ENCODE measurements around the gene TMEM255B.

Gene TMEM255B

DNA sequence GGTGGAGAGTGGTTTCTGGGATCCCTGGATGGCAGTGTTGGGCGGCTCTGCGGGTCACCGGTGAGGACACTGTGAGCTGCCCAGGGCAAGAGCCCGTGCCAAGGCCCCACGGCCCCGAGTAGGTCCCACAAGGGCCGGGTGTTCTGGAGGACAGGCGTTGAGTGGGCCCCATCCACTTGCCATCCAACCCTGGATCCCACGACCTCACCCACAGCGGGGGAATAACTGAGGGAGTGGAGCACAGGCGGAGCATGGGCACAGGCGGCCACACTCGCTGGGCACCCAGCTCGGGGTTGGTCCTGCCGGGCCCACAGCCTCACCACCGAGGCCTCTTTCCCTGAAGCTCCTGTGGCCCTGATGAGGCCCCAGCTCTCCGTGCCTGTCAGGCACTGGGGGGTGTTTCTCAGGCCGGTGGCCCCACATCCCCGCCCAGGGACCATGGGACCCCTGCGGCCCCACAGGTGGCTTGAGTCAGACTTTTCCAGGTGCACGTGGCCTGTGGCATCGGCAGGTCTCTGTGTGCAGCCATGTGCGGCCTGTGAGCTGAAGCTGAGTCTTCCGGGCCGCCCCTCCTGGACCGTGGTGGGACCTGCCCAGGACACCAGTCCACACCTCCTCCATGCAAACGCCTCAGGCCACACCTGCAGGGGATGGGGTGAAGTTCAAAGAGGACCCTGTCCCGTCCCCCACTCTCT, 16.6 kb downstream of the TMEM255B start:
- TF ChIP-seq, protein P1, sequence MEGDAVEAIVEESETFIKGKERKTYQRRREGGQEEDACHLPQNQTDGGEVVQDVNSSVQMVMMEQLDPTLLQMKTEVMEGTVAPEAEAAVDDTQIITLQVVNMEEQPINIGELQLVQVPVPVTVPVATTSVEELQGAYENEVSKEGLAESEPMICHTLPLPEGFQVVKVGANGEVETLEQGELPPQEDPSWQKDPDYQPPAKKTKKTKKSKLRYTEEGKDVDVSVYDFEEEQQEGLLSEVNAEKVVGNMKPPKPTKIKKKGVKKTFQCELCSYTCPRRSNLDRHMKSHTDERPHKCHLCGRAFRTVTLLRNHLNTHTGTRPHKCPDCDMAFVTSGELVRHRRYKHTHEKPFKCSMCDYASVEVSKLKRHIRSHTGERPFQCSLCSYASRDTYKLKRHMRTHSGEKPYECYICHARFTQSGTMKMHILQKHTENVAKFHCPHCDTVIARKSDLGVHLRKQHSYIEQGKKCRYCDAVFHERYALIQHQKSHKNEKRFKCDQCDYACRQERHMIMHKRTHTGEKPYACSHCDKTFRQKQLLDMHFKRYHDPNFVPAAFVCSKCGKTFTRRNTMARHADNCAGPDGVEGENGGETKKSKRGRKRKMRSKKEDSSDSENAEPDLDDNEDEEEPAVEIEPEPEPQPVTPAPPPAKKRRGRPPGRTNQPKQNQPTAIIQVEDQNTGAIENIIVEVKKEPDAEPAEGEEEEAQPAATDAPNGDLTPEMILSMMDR (conservative IDR thresholded peaks at IDR 0.05): no peak
- H3K27ac ChIP-seq: no peak overlapping the region

DNA sequence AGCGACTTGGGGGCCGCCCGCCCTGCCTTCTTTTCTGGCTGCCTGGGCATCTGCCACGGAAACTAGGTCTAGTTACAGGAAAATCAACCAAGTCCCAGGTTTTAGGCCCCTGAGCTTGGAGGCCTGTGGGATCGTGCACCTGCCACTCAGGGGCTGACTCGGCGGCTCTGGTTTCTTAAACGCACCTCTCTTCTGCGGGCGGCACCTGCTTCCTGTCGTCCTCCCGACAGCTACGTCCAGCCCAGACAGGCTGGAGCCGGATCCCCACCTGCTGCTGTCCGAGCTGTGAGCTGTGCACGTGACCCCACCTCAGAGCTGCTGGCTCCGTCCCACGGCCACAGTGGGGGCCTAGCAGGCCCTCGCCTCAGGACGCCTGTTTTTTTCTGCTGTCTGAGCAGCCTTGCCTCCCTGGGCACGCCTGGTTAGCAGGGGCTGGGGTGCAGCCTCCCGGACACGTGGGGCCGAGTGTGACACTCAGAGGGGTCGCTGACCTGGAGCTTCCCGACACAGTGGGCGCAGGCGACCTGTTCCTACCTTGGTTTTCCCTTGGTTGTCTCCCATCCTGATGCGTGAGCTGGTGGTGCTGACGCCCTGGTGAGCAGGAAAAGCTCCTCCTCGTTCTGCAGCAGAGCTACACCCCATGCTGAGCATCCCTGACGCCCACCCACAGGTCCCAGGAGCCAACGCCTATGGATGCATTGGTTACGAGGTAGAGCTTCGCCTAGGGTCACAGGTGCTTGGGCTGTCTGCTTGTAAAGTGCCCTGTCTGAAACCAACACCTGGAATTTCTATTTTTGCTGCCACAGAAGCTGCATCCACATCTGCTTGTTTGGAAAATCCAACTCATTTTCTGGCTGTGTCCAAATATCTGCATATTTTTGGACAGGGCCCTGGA, 17.5 kb downstream of the TMEM255B start:
- TF ChIP-seq, protein P1 (conservative IDR thresholded peaks at IDR 0.05): no peak
- H3K27ac ChIP-seq: no peak overlapping the region

DNA sequence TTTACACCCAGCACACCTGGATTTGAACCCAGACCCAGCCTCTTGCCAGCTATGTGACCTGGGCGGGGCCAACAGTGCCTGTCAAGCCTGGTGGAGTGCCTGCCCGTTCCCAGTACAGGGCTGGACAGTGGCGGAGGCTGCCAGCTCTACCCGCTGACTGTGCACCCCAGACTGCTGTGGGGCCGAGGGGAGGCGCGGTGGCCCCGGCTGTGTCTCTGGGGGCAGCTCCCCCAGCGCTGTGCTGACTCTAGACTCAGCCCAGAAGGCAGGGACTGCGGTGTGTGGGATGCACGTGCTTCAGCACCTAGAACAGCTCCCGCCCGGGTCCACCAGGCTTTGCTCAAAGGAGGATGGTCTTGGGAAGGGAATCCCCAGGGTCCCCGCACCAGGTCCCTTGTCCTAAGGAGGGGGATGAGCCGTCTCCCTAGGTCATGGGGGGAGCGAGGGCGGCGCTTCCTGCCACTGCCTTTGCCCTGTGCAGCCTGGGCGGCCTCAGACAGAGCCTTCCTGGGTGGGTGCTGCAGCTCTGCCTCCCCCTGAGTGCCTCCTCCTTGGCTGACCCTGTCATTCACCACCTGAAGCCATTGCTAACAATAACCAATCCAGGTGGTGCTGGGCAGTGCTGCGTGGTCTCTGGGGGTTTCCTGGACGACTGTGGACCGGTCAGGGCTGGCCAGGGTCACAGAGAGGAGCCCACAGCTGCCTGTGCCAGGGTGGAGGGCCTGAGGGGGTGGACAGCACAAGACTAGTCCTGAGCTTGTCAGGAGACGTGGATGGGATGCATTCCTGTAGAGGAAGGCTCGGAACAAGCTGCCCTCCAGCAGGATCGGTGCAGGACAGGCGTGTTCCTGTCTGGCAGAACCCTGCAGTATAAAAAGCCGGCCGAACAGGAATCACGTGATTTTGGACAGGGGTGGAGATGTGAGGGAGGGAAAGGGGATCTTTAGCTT, 18.6 kb downstream of the TMEM255B start:
- no peak overlapping the region for H3K27ac ChIP-seq
- TF ChIP-seq, protein P1 (conservative IDR thresholded peaks at IDR 0.05): no peak

DNA sequence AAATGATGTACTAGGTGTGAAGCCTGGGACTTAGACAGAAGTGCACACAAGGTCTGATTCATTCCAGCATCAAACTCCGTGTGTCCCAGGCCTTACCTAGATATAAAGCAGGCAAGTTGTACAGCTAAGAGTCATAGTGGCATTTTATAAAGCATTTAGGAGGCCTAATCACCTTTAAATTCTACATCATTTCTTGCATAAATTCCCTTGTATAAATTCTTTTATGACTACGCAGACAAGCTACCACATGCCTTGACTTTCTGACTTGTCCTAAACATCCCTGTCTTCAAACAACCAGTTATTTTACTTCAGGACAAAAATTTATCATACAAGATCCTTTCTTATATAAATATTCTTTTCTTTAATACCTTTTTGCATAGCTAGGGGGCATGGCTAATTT, 22.5 kb downstream of the TMEM255B start:
- H3K27ac ChIP-seq: no peak overlapping the region

DNA sequence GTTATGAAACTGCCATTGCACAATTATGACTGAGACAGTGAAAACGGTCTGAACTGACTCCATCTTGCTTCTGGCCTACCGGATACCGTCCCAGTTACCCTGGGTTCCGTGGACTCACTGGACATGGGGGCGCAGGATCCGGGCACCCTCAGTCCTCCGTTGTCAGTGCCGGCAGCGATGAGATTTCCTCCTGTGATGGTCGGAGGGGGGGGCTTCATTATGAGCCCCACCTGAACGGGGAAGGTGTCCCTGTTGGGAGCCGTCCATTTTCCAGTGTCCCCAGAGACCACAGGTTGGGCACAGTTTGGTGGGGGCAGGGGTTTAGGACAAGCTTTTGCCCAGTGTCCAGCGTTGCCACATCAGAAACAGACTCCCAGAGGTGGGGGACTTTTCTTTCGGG, 23.4 kb downstream of the TMEM255B start:
- TF ChIP-seq, protein P1 (conservative IDR thresholded peaks at IDR 0.05): no peak
- H3K27ac ChIP-seq: no peak overlapping the region

More for the DNA sequence above, 22.5 kb downstream of the TMEM255B start:
- TF ChIP-seq, protein P1 (conservative IDR thresholded peaks at IDR 0.05): no peak

DNA sequence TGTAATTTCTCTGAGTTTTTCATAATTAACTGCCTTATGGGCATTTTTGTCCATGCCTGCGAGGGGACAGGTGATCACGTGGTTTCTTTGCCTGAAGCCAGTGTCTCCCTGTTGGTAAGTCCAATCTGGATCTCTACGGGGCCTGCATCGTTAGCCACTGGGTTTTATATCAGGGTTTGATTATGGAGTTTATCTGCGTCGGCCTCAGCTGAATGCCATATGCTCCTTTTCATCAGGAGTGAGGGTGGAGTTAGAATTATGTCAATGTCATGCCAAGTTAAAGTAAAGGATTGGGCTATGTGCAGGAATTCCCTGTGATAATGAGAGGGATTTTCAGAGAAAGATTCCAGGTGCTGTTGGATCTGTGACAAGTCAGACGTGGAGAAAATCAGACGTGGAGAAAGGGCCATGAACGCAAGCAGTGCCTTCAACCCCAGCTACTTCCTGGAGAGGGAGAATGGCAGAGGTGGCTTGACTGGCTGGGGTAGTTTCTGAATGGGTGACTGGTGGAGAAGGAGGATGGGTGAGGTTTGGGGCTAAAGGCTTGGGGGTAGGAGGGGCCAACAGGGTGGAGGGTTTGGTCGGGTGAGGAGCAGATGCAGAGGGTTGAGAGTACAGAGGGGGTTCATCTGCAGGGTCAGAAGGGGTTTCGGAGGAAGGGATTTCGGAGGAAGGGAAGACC, 24.3 kb downstream of the TMEM255B start:
- TF ChIP-seq, protein P1 (conservative IDR thresholded peaks at IDR 0.05): no peak
- H3K27ac ChIP-seq: no peak overlapping the region
